K562 (cell line): ENCODE results near the gene ZNF790.

Source experiments
- CBX2 ChIP-seq: fragments of 200-600 bp; sonication (generic); IDR thresholded peaks from one replicate; pipeline ENCODE4 v1.6.1; 2012; ENCODE audit warnings: mild to moderate bottlenecking, low read length, inconsistent platforms; ENCODE audit not compliant: insufficient read depth, poor library complexity, severe bottlenecking
- CREB1 ChIP-seq, 2 experiments: sonication (generic) in 1 of 2; formaldehyde crosslinking in 1 of 2; IDR thresholded peaks; 2 replicates each; pipeline versions ENCODE4 v1.6.1 to v1.8.0; 2012 to 2022; ENCODE audit warnings: inconsistent platforms in 1 of 2, mild to moderate bottlenecking in 1 of 2, missing genetic modification reagents in 1 of 2, moderate library complexity in 1 of 2
- EP300 ChIP-seq: IDR thresholded peaks from 2 replicates; pipeline ENCODE4 v1.6.1; 2012; ENCODE audit warnings: low read length, improper control_type of control experiment
- FUS ChIP-seq: fragments of 200-400 bp; formaldehyde crosslinking; optimal IDR thresholded peaks from 2 replicates; pipeline ENCODE3; 2017; ENCODE audit warnings: low read depth, low read length
- JUND ChIP-seq, 2 experiments: IDR thresholded peaks; 2 replicates in 1 of 2; 3 replicates in 1 of 2; pipeline ENCODE4 v1.6.1; 2011; ENCODE audit warnings: borderline replicate concordance in 2 of 2, low read depth in 2 of 2, low read length in 2 of 2, improper control_type of control experiment in 1 of 2, missing biosample characterization in 1 of 2, missing genetic modification characterization in 1 of 2, missing genetic modification reagents in 1 of 2
- MAFK ChIP-seq: IDR thresholded peaks from 2 replicates; pipeline ENCODE4 v1.6.1; 2011; ENCODE audit warnings: low read length, improper control_type of control experiment
- RAD21 ChIP-seq, 2 experiments: fragments of 250-450 bp in 1 of 2; fragments of 450-650 bp in 1 of 2; sonication (Bioruptor Pico) in 1 of 2; formaldehyde crosslinking in 1 of 2; IDR thresholded peaks in 1 of 2; conservative IDR thresholded peaks in 1 of 2; 2 replicates each; pipeline versions ENCODE4 v1.4.0 to v1.8.0; 2020 to 2022; ENCODE audit warnings: mild to moderate bottlenecking in 2 of 2, moderate library complexity in 1 of 2
- SPI1 ChIP-seq: IDR thresholded peaks from 2 replicates; pipeline ENCODE4 v1.6.1; 2011; ENCODE audit warnings: low read depth, low read length, control low read depth, borderline replicate concordance
- ZNF561 ChIP-seq: fragments of 450-650 bp; formaldehyde crosslinking; conservative IDR thresholded peaks from 2 replicates; pipeline ENCODE4 v1.4.0; 2020; ENCODE audit warnings: mild to moderate bottlenecking, moderate library complexity
- TF ChIP-seq, protein P1 (sequence below), 3 experiments: IDR thresholded peaks in 2 of 3; conservative IDR thresholded peaks in 1 of 3; 2 replicates each; pipeline ENCODE4 v1.5.1; 2011 to 2012; ENCODE audit warnings: low read length in 3 of 3, mild to moderate bottlenecking in 3 of 3, control low read depth in 2 of 3, improper control_type of control experiment in 1 of 3, inconsistent platforms in 1 of 3, low read depth in 1 of 3, mixed read lengths in 1 of 3, moderate library complexity in 1 of 3; ENCODE audit not compliant: insufficient read depth in 2 of 3
- TF ChIP-seq, protein P2 (sequence below): sonication (generic); formaldehyde crosslinking; IDR thresholded peaks from 2 replicates; pipeline ENCODE4 v1.8.0; 2022; ENCODE audit warnings: mild to moderate bottlenecking, missing genetic modification reagents
- TF ChIP-seq, protein P3 (sequence below): fragments of 450-650 bp; formaldehyde crosslinking; IDR thresholded peaks from 2 replicates; pipeline ENCODE4 v1.4.0; 2020; ENCODE audit warnings: mild to moderate bottlenecking
- TF ChIP-seq, protein P4 (sequence below), 2 experiments: fragments of 450-650 bp; conservative IDR thresholded peaks; 2 replicates each; pipeline ENCODE4 v1.6.1; 2017; ENCODE audit warnings: mild to moderate bottlenecking in 2 of 2, moderate library complexity in 2 of 2
- TF ChIP-seq, protein P5 (sequence below): fragments of 250-450 bp; sonication (Bioruptor Pico); IDR thresholded peaks from 2 replicates; pipeline ENCODE4 v1.4.0; 2020; ENCODE audit warnings: borderline replicate concordance

DNA sequence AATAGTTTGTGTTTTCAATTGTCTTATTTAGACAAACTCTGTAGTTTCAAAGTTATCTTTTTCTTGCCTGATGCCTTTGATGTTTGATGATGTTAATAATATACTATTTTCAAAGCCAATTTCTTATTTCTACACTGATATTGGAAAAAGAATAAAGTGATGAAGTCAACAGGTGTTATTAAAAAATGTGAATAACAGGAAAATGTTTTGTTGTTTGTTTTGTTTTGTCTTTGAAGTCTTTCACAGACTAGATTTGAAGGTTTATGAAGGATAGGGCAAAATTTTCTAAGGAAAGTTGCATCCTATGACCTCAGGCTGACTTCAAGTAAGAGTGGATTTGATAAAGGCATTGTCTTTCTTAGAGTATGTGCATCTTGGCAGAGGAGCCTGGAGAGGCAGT, 31.2 kb downstream of the ZNF790 start:
- TF ChIP-seq JUND (IDR thresholded peaks at IDR 0.05; ENCODE audit: borderline replicate concordance, low read depth, low read length) (no peak), JUND (tag; IDR thresholded peaks at IDR 0.05; ENCODE audit: borderline replicate concordance, low read depth, low read length) (no peak), MAFK (no peak), RAD21 (CRISPR knock-in tag; conservative IDR thresholded peaks at IDR 0.05 in 1 of 2, IDR thresholded peaks at IDR 0.05 in 1 of 2) (no peak), FUS (no peak), ZNF561 (CRISPR knock-in tag) (no peak), EP300 (no peak), CBX2 (no peak), SPI1 (no peak), CREB1 (IDR thresholded peaks at IDR 0.05) (no peak), CREB1 (CRISPR knock-in tag; IDR thresholded peaks at IDR 0.05) (no peak)
- TF ChIP-seq, protein P1, sequence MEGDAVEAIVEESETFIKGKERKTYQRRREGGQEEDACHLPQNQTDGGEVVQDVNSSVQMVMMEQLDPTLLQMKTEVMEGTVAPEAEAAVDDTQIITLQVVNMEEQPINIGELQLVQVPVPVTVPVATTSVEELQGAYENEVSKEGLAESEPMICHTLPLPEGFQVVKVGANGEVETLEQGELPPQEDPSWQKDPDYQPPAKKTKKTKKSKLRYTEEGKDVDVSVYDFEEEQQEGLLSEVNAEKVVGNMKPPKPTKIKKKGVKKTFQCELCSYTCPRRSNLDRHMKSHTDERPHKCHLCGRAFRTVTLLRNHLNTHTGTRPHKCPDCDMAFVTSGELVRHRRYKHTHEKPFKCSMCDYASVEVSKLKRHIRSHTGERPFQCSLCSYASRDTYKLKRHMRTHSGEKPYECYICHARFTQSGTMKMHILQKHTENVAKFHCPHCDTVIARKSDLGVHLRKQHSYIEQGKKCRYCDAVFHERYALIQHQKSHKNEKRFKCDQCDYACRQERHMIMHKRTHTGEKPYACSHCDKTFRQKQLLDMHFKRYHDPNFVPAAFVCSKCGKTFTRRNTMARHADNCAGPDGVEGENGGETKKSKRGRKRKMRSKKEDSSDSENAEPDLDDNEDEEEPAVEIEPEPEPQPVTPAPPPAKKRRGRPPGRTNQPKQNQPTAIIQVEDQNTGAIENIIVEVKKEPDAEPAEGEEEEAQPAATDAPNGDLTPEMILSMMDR (IDR thresholded peaks at IDR 0.05 in 2 of 3, conservative IDR thresholded peaks at IDR 0.05 in 1 of 3; ENCODE audit: insufficient read depth in 2 of 3, low read depth in 1 of 3, low read length in 3 of 3), result no peak
- TF ChIP-seq, protein P2, sequence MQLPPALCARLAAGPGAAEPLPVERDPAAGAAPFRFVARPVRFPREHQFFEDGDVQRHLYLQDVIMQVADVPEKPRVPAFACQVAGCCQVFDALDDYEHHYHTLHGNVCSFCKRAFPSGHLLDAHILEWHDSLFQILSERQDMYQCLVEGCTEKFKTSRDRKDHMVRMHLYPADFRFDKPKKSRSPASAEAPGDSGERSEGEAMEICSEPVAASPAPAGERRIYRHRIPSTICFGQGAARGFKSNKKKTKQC (CRISPR knock-in tag), result no peak
- TF ChIP-seq, protein P3, sequence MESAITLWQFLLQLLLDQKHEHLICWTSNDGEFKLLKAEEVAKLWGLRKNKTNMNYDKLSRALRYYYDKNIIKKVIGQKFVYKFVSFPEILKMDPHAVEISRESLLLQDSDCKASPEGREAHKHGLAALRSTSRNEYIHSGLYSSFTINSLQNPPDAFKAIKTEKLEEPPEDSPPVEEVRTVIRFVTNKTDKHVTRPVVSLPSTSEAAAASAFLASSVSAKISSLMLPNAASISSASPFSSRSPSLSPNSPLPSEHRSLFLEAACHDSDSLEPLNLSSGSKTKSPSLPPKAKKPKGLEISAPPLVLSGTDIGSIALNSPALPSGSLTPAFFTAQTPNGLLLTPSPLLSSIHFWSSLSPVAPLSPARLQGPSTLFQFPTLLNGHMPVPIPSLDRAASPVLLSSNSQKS (CRISPR knock-in tag), result no peak
- TF ChIP-seq, protein P4, sequence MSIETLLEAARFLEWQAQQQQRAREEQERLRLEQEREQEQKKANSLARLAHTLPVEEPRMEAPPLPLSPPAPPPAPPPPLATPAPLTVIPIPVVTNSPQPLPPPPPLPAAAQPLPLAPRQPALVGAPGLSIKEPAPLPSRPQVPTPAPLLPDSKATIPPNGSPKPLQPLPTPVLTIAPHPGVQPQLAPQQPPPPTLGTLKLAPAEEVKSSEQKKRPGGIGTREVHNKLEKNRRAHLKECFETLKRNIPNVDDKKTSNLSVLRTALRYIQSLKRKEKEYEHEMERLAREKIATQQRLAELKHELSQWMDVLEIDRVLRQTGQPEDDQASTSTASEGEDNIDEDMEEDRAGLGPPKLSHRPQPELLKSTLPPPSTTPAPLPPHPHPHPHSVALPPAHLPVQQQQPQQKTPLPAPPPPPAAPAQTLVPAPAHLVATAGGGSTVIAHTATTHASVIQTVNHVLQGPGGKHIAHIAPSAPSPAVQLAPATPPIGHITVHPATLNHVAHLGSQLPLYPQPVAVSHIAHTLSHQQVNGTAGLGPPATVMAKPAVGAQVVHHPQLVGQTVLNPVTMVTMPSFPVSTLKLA (conservative IDR thresholded peaks at IDR 0.05), result no peak
- TF ChIP-seq, protein P5, sequence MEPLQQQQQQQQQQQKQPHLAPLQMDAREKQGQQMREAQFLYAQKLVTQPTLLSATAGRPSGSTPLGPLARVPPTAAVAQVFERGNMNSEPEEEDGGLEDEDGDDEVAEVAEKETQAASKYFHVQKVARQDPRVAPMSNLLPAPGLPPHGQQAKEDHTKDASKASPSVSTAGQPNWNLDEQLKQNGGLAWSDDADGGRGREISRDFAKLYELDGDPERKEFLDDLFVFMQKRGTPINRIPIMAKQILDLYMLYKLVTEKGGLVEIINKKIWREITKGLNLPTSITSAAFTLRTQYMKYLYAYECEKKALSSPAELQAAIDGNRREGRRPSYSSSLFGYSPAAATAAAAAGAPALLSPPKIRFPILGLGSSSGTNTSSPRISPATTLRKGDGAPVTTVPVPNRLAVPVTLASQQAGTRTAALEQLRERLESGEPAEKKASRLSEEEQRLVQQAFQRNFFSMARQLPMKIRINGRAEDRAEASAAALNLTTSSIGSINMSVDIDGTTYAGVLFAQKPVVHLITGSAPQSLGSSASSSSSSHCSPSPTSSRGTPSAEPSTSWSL (CRISPR knock-in tag), result no peak
